IMR-90 (cell line): Measurements from ENCODE around the gene TMSB15B. TPM values are rescaled to one million over a fixed set of nuclear protein-coding genes. Genes with fewer than 3 reads are reported as not detected.

ENCODE experiments used
- ATAC-seq: fragments of 200-7000 bp; cut with Tn5 transposase; 2 replicates; pipeline ENCODE4 v1.9.1; 2020; ENCODE audit warnings: low read depth, mild to moderate bottlenecking, moderate library complexity
- BruUV-seq: library from RNA; stranded (reverse); fragments of 400-500 nt; replicated peaks from 2 replicates; lab custom pipeline; 2021; lab: Mats Ljungman, UMichigan
- CTCF ChIA-PET: fragments of 300-600 bp; formaldehyde crosslinking; extraction: SDS; loops from one replicate; lab custom pipeline; 2021; ENCODE audit warnings: antibody characterized with exemption; lab: Yijun Ruan, JAX
- POLR2A ChIA-PET: fragments of 300-600 bp; sonication (Branson Sonifier 250); formaldehyde crosslinking; loops from one replicate; lab custom pipeline; 2022; ENCODE audit warnings: antibody characterized with exemption; ENCODE audit not compliant: unreplicated experiment; lab: Charles Lee
- DNase-seq: peaks from one replicate; pipeline ENCODE4 v3.0.0; 2013
- H2AFZ ChIP-seq: replicated peaks from 2 replicates; pipeline ENCODE3; 2013; ENCODE audit warnings: low read length, mild to moderate bottlenecking; ENCODE audit not compliant: poor library complexity
- H2AK5ac ChIP-seq: 2 replicates; pipeline ENCODE4 v1.6.1; 2013; ENCODE audit warnings: low read depth, low read length, inconsistent platforms
- H2AK9ac ChIP-seq: replicated peaks from 2 replicates; pipeline ENCODE3; 2013; ENCODE audit warnings: mild to moderate bottlenecking, low read depth, low read length, moderate library complexity; ENCODE audit not compliant: poor library complexity
- H2BK120ac ChIP-seq: 2 replicates; pipeline ENCODE4 v1.6.1; 2013; ENCODE audit warnings: low read depth, low read length, inconsistent platforms
- H2BK15ac ChIP-seq: 3 replicates; pipeline ENCODE4 v1.6.1; 2013; ENCODE audit warnings: low read depth, low read length, inconsistent platforms
- H2BK20ac ChIP-seq: 2 replicates; pipeline ENCODE4 v1.6.1; 2013; ENCODE audit warnings: low read depth, mild to moderate bottlenecking, inconsistent platforms, low read length, moderate library complexity
- H2BK5ac ChIP-seq: 2 replicates; pipeline ENCODE4 v1.6.1; 2013; ENCODE audit warnings: mild to moderate bottlenecking, low read depth, low read length, inconsistent platforms; ENCODE audit not compliant: poor library complexity, severe bottlenecking
- H3K14ac ChIP-seq: replicated peaks from 2 replicates; pipeline ENCODE4 v1.6.1; 2013; ENCODE audit warnings: low read depth, low read length, inconsistent platforms
- H3K18ac ChIP-seq: 2 replicates; pipeline ENCODE4 v1.6.1; 2013; ENCODE audit warnings: low read depth, low read length, control low read depth
- H3K23ac ChIP-seq: 2 replicates; pipeline ENCODE4 v1.6.1; 2013; ENCODE audit warnings: low read depth, low read length, inconsistent platforms
- H3K27ac ChIP-seq: 2 replicates; pipeline ENCODE4 v1.5.1; 2013; ENCODE audit warnings: mild to moderate bottlenecking, control low read depth, low read length; ENCODE audit not compliant: insufficient read depth
- H3K27me3 ChIP-seq: 2 replicates; pipeline ENCODE4 v1.6.1; 2013; ENCODE audit warnings: low read length; ENCODE audit not compliant: control insufficient read depth, insufficient read depth
- H3K36me3 ChIP-seq: 2 replicates; pipeline ENCODE4 v1.6.1; 2013; ENCODE audit warnings: low read length, mixed read lengths; ENCODE audit not compliant: control insufficient read depth, insufficient read depth
- H3K4ac ChIP-seq: 2 replicates; pipeline ENCODE4 v1.6.1; 2013; ENCODE audit warnings: low read depth, low read length, inconsistent platforms
- H3K4me1 ChIP-seq: 2 replicates; pipeline ENCODE4 v1.6.1; 2013; ENCODE audit warnings: low read length, mixed read lengths; ENCODE audit not compliant: control insufficient read depth, insufficient read depth
- H3K4me2 ChIP-seq: 2 replicates; pipeline ENCODE4 v1.6.1; 2013; ENCODE audit warnings: low read depth, mild to moderate bottlenecking, control low read depth, low read length, moderate library complexity
- H3K4me3 ChIP-seq: 2 replicates; pipeline ENCODE4 v1.5.1; 2013; ENCODE audit warnings: low read depth, mild to moderate bottlenecking, control low read depth, low read length, moderate library complexity; ENCODE audit not compliant: insufficient read depth
- H3K56ac ChIP-seq: 2 replicates; pipeline ENCODE4 v1.6.1; 2013; ENCODE audit warnings: low read length, inconsistent platforms; ENCODE audit not compliant: insufficient read depth; ENCODE audit errors: extremely low read depth
- H3K79me1 ChIP-seq, 2 experiments: 2 replicates each; pipeline ENCODE4 v1.6.1; 2013; ENCODE audit warnings: low read length in 2 of 2, inconsistent platforms in 1 of 2, low read depth in 1 of 2
- H3K9ac ChIP-seq: 2 replicates; pipeline ENCODE4 v1.6.1; 2013; ENCODE audit warnings: low read depth, low read length, control low read depth
- H3K9me1 ChIP-seq: 2 replicates; pipeline ENCODE4 v1.6.1; 2013; ENCODE audit warnings: low read length, inconsistent platforms; ENCODE audit not compliant: insufficient read depth
- H3K9me3 ChIP-seq: 2 replicates; pipeline ENCODE4 v1.6.1; 2013; ENCODE audit warnings: low read length; ENCODE audit not compliant: control insufficient read depth, insufficient read depth
- H4K20me1 ChIP-seq: 2 replicates; pipeline ENCODE4 v1.6.1; 2013; ENCODE audit warnings: low read length, inconsistent platforms; ENCODE audit not compliant: insufficient read depth
- H4K5ac ChIP-seq: 2 replicates; pipeline ENCODE4 v1.6.1; 2013; ENCODE audit warnings: mild to moderate bottlenecking, low read depth, low read length, control low read depth
- H4K8ac ChIP-seq, 2 experiments: 2 replicates each; pipeline ENCODE4 v1.6.1; 2013; ENCODE audit warnings: low read depth in 2 of 2, low read length in 2 of 2, control low read depth in 1 of 2, inconsistent platforms in 1 of 2
- H4K91ac ChIP-seq: 2 replicates; pipeline ENCODE4 v1.6.1; 2013; ENCODE audit warnings: low read depth, low read length, inconsistent platforms; ENCODE audit not compliant: insufficient read depth
- MAFK ChIP-seq: IDR thresholded peaks from 2 replicates; pipeline ENCODE4 v1.6.1; 2012; ENCODE audit warnings: low read depth, low read length, improper control_type of control experiment
- RCOR1 ChIP-seq: IDR thresholded peaks from 2 replicates; pipeline ENCODE4 v1.6.1; 2012; ENCODE audit warnings: mild to moderate bottlenecking, low read length, improper control_type of control experiment; ENCODE audit not compliant: insufficient replicate concordance
- WGBS, 2 experiments: methylation state at CpG; one replicate each; pipeline versions ENCODE4 v1.1.5 to v1.1.7; 2013; ENCODE audit warnings: missing lambda C conversion rate in 2 of 2; ENCODE audit not compliant: insufficient read length in 1 of 2; ENCODE audit errors: extremely low coverage in 2 of 2; 5-methylcytosine and 5-hydroxymethylcytosine counted together
- dilution Hi-C: fragments of 300-500 bp; cut with HindIII; formaldehyde crosslinking; loops from one replicate; pipeline ENCODE4 v1.14.3; 2018; ENCODE audit warnings: low sequenced_read_pairs; ENCODE audit not compliant: unreplicated experiment
- in situ Hi-C: fragments of 300-500 bp; cut with MboI; formaldehyde crosslinking; loops from 3 replicates; pipeline ENCODE4 v1.14.3; 2019; ENCODE audit warnings: low sequenced_read_pairs, inconsistent platforms, mixed read lengths
- intact Hi-C: fragments of 100-400 bp; cut with micrococcal nuclease; formaldehyde crosslinking; loops from 2 replicates; pipeline ENCODE4 v1.10.0; 2022
- polyA plus RNA-seq, 3 experiments: library from polyadenylated mRNA; depleted of rRNA; stranded (reverse); fragments of >200 nt; gene quantifications; 2 replicates each; pipeline ENCODE4 v1.2.3, GENCODE V29; 2012; ENCODE audit warnings: low replicate concordance in 1 of 3
- total RNA-seq: library from RNA; depleted of rRNA; stranded (reverse); fragments of >200 nt; gene quantifications from 2 replicates; pipeline ENCODE4 v1.2.3, GENCODE V29; 2012

TMSB15B gene
- total and polyA plus RNA-seq, 2 of the 4 experiments (the other 2 are of a cell fraction) = 7.9 to 9.0 TPM

GRCh38 chrX:103927633-103928032 is 34.8 kb upstream of the TMSB15B start:
- dilution Hi-C loops (no loop called here), in situ Hi-C loops (no loop called here)
- no peaks in the 10 kb centered on the region; the same call in 1 of the 2 replicates for H3K9me1 ChIP-seq

More at GRCh38 chrX:103927633-103928032, 34.8 kb upstream of the TMSB15B start:
- Histone ChIP-seq H3K27me3 (no peaks in the 10 kb centered on the region; the same call in 1 of the 2 replicates), H4K5ac (no peak overlapping the region), H3K4ac (no peak overlapping the region), H2BK20ac (no peak overlapping the region), H2AK5ac (no peak overlapping the region), H2BK15ac (no peak overlapping the region), H4K8ac (no peak overlapping the region), H4K20me1 (no peaks in the 10 kb centered on the region), H2AFZ (no peak overlapping the region), H3K4me3 (no peak overlapping the region), H3K4me2 (no peak overlapping the region), H2BK120ac (no peak overlapping the region), H3K79me1 (no peaks in the 10 kb centered on the region), H2AK9ac (no peak overlapping the region), H3K23ac (no peak overlapping the region), H3K18ac (no peak overlapping the region), H3K14ac (no peak overlapping the region), H3K36me3 (no peaks in the 10 kb centered on the region), H3K9me3 (no peaks in the 10 kb centered on the region), H3K27ac (no peak overlapping the region), H3K56ac (no peak overlapping the region), H2BK5ac (no peak overlapping the region), H3K4me1 (no peaks in the 10 kb centered on the region), H3K9ac (no peak overlapping the region), H4K91ac (no peak overlapping the region)
- intact Hi-C loops = no loop called here
- no TSS peak for BruUV-seq
- no peak for TF ChIP-seq RCOR1
- peak; percentile 99 for TF ChIP-seq MAFK
- POLR2A ChIA-PET = no interaction called here
- WGBS, 2 experiments = 100% methylated on average over 1 of the region's 4 CpGs; no CpG with 5 or more reads in 1 of the 2 experiments
- ATAC-seq (no peak), DNase-seq (no peak)
- CTCF ChIA-PET = no interaction called here
